GM23338 (cell line): ENCODE results near the gene NNMT. TPM values are rescaled to one million over a fixed set of nuclear protein-coding genes. Genes with fewer than 3 reads are reported as not detected.

ENCODE experiments used
- ATAC-seq: fragments of 200-7000 bp; cut with Tn5 transposase; 3 replicates; pipeline ENCODE4 v1.9.1; 2020
- DNase-seq: peaks from one replicate; pipeline ENCODE4 v3.0.0-alpha.2; 2015; ENCODE audit warnings: low spot score
- H2AFZ ChIP-seq: fragments of 200-600 bp; sonication (generic); 2 replicates; pipeline ENCODE4 v1.8.0; 2016; ENCODE audit warnings: antibody characterized with exemption, mild to moderate bottlenecking, moderate library complexity
- H3F3A ChIP-seq: fragments of 200-600 bp; sonication (generic); replicated peaks from 2 replicates; pipeline ENCODE4 v1.8.0; 2017; ENCODE audit warnings: antibody characterized with exemption, mixed run types, low read depth
- H3K27ac ChIP-seq: fragments of 200-600 bp; sonication (generic); 2 replicates; pipeline ENCODE4 v1.6.1; 2016; ENCODE audit warnings: low read depth
- H3K27me3 ChIP-seq: fragments of 200-600 bp; sonication (generic); 2 replicates; pipeline ENCODE4 v1.8.0; 2016; ENCODE audit warnings: mild to moderate bottlenecking, mixed run types, moderate library complexity; ENCODE audit not compliant: insufficient read depth
- H3K36me3 ChIP-seq: fragments of 200-600 bp; sonication (generic); 2 replicates; pipeline ENCODE4 v1.8.0; 2016; ENCODE audit warnings: mild to moderate bottlenecking; ENCODE audit not compliant: insufficient read depth
- H3K4me1 ChIP-seq: fragments of 200-600 bp; sonication (generic); 2 replicates; pipeline ENCODE4 v1.8.0; 2016; ENCODE audit warnings: mild to moderate bottlenecking, moderate library complexity; ENCODE audit not compliant: insufficient read depth
- H3K4me2 ChIP-seq: fragments of 200-600 bp; sonication (generic); 2 replicates; pipeline ENCODE4 v1.7.1; 2017; ENCODE audit warnings: mixed run types
- H3K4me3 ChIP-seq: fragments of 200-600 bp; sonication (generic); 2 replicates; pipeline ENCODE4 v1.6.1; 2016; ENCODE audit warnings: mixed run types
- H3K79me2 ChIP-seq: fragments of 200-600 bp; sonication (generic); replicated peaks from 2 replicates; pipeline ENCODE4 v1.8.0; 2017; ENCODE audit warnings: mild to moderate bottlenecking; ENCODE audit not compliant: insufficient read depth
- H3K9me2 ChIP-seq: fragments of 200-600 bp; sonication (generic); 2 replicates; pipeline ENCODE4 v1.8.0; 2017; ENCODE audit not compliant: insufficient read depth
- H4K20me1 ChIP-seq: fragments of 200-600 bp; sonication (generic); replicated peaks from 2 replicates; pipeline ENCODE4 v1.8.0; 2017; ENCODE audit warnings: mild to moderate bottlenecking; ENCODE audit not compliant: insufficient read depth
- H3K27ac Mint-ChIP-seq: 2 replicates; pipeline ENCODE4 v1.8.0; 2020; ENCODE audit warnings: inconsistent platforms, mild to moderate bottlenecking, moderate library complexity, mixed read lengths
- H3K27me3 Mint-ChIP-seq: 3 replicates; pipeline ENCODE4 v1.8.0; 2022; ENCODE audit warnings: low read depth, mild to moderate bottlenecking, moderate library complexity, mixed read lengths, inconsistent platforms; ENCODE audit not compliant: insufficient read depth, poor library complexity
- H3K36me3 Mint-ChIP-seq: 3 replicates; pipeline ENCODE4 v1.8.0; 2021; ENCODE audit warnings: low read depth, mild to moderate bottlenecking, inconsistent platforms, moderate library complexity, mixed read lengths
- H3K4me1 Mint-ChIP-seq: 3 replicates; pipeline ENCODE4 v1.8.0; 2020; ENCODE audit warnings: mild to moderate bottlenecking, inconsistent platforms, mixed read lengths
- H3K4me3 Mint-ChIP-seq: 3 replicates; pipeline ENCODE4 v1.8.0; 2021; ENCODE audit warnings: moderate library complexity, mild to moderate bottlenecking, inconsistent platforms, mixed read lengths
- H3K9me3 Mint-ChIP-seq: 3 replicates; pipeline ENCODE4 v1.8.0; 2020; ENCODE audit warnings: moderate library complexity, mild to moderate bottlenecking, inconsistent platforms, mixed read lengths
- CREB1 ChIP-seq: fragments of 250-450 bp; sonication (Bioruptor Pico); IDR thresholded peaks from 2 replicates; pipeline ENCODE4 v1.5.0; 2020; ENCODE audit warnings: low read depth, mild to moderate bottlenecking, moderate library complexity
- NANOG ChIP-seq: IDR thresholded peaks from 2 replicates; pipeline ENCODE4 v1.6.1; 2016; ENCODE audit warnings: antibody characterized with exemption, borderline replicate concordance
- POLR2AphosphoS5 ChIP-seq: IDR thresholded peaks from 2 replicates; pipeline ENCODE4 v1.6.1; 2016; ENCODE audit warnings: antibody characterized with exemption, low read depth
- STAT1 ChIP-seq: IDR thresholded peaks from one replicate; pipeline ENCODE4 v1.6.1; 2016; ENCODE audit warnings: antibody characterized with exemption; ENCODE audit not compliant: unreplicated experiment
- ZNF331 ChIP-seq: fragments of 250-450 bp; sonication (Bioruptor Pico); IDR thresholded peaks from 2 replicates; pipeline ENCODE4 v1.5.0; 2020; ENCODE audit warnings: low read depth, mild to moderate bottlenecking, moderate library complexity
- polyA plus RNA-seq: library from polyadenylated mRNA; unstranded; fragments of >200 nt; fragmentation: Nextera tagmentation; extraction: Ambion mirVana; gene quantifications from 2 replicates; pipeline ENCODE4 v1.2.1, GENCODE V29; 2016
- total RNA-seq: library from RNA; depleted of rRNA; stranded (reverse); fragments of >200 nt; shearing (Covaris generic); gene quantifications from 2 replicates; pipeline ENCODE4 v1.2.3, GENCODE V29; 2014
- TF ChIP-seq, protein P1 (sequence below): IDR thresholded peaks from 2 replicates; pipeline ENCODE4 v1.6.1; 2016; ENCODE audit warnings: antibody characterized with exemption
- TF ChIP-seq, protein P2 (sequence below): fragments of 250-450 bp; sonication (Bioruptor Pico); IDR thresholded peaks from 2 replicates; pipeline ENCODE4 v1.5.0; 2020; ENCODE audit warnings: mild to moderate bottlenecking, moderate library complexity

Gene NNMT
- total and polyA plus RNA-seq, 2 experiments from 2014 or later = 0.40 TPM; not detected in 1

DNA sequence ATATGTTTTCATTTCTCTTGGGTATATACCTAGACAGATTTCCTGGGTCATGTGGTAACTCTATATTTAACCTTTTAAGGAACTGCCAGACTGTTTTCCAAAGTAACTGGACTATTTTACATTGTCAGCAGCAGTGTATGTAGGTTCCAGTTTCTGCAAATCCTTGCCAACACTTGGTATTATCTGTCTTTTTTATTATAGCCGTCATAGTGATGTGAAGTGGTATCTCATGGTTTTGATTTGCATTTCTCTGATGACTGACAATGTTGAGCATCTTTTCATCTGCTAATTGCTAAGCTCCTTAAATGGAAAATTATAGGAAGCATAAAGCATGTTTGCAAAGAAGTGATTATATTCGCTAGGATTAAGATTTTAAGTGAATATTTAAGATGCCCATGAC, 13.9 kb downstream of the NNMT start:
- no peak for TF ChIP-seq ZNF331 (CRISPR knock-in tag)
- TF ChIP-seq STAT1 = no peak
- TF ChIP-seq, protein P1, sequence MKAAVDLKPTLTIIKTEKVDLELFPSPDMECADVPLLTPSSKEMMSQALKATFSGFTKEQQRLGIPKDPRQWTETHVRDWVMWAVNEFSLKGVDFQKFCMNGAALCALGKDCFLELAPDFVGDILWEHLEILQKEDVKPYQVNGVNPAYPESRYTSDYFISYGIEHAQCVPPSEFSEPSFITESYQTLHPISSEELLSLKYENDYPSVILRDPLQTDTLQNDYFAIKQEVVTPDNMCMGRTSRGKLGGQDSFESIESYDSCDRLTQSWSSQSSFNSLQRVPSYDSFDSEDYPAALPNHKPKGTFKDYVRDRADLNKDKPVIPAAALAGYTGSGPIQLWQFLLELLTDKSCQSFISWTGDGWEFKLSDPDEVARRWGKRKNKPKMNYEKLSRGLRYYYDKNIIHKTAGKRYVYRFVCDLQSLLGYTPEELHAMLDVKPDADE = no peak
- TF ChIP-seq, protein P2, sequence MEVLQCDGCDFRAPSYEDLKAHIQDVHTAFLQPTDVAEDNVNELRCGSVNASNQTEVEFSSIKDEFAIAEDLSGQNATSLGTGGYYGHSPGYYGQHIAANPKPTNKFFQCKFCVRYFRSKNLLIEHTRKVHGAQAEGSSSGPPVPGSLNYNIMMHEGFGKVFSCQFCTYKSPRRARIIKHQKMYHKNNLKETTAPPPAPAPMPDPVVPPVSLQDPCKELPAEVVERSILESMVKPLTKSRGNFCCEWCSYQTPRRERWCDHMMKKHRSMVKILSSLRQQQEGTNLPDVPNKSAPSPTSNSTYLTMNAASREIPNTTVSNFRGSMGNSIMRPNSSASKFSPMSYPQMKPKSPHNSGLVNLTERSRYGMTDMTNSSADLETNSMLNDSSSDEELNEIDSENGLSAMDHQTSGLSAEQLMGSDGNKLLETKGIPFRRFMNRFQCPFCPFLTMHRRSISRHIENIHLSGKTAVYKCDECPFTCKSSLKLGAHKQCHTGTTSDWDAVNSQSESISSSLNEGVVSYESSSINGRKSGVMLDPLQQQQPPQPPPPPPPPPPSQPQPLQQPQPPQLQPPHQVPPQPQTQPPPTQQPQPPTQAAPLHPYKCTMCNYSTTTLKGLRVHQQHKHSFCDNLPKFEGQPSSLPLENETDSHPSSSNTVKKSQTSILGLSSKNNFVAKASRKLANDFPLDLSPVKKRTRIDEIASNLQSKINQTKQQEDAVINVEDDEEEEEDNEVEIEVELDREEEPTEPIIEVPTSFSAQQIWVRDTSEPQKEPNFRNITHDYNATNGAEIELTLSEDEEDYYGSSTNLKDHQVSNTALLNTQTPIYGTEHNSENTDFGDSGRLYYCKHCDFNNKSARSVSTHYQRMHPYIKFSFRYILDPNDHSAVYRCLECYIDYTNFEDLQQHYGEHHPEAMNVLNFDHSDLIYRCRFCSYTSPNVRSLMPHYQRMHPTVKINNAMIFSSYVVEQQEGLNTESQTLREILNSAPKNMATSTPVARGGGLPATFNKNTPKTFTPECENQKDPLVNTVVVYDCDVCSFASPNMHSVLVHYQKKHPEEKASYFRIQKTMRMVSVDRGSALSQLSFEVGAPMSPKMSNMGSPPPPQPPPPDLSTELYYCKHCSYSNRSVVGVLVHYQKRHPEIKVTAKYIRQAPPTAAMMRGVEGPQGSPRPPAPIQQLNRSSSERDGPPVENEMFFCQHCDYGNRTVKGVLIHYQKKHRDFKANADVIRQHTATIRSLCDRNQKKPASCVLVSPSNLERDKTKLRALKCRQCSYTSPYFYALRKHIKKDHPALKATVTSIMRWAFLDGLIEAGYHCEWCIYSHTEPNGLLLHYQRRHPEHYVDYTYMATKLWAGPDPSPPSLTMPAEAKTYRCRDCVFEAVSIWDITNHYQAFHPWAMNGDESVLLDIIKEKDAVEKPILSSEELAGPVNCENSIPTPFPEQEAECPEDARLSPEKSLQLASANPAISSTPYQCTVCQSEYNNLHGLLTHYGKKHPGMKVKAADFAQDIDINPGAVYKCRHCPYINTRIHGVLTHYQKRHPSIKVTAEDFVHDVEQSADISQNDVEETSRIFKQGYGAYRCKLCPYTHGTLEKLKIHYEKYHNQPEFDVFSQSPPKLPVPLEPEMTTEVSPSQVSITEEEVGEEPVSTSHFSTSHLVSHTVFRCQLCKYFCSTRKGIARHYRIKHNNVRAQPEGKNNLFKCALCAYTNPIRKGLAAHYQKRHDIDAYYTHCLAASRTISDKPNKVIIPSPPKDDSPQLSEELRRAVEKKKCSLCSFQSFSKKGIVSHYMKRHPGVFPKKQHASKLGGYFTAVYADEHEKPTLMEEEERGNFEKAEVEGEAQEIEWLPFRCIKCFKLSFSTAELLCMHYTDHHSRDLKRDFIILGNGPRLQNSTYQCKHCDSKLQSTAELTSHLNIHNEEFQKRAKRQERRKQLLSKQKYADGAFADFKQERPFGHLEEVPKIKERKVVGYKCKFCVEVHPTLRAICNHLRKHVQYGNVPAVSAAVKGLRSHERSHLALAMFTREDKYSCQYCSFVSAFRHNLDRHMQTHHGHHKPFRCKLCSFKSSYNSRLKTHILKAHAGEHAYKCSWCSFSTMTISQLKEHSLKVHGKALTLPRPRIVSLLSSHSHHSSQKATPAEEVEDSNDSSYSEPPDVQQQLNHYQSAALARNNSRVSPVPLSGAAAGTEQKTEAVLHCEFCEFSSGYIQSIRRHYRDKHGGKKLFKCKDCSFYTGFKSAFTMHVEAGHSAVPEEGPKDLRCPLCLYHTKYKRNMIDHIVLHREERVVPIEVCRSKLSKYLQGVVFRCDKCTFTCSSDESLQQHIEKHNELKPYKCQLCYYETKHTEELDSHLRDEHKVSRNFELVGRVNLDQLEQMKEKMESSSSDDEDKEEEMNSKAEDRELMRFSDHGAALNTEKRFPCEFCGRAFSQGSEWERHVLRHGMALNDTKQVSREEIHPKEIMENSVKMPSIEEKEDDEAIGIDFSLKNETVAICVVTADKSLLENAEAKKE (CRISPR knock-in tag) = no peak
- TF ChIP-seq CREB1 (CRISPR knock-in tag) = no peak
- H3K36me3 ChIP-seq = no peaks in the 10 kb centered on the region
- Mint-ChIP-seq H3K27me3 (peaks cover 2% of the 10 kb centered on the region), H3K4me1 (no peaks in the 10 kb centered on the region), H3K36me3 (no peaks in the 10 kb centered on the region), H3K4me3 (no peak overlapping the region), H3K9me3 (peaks cover 3% of the 10 kb centered on the region; the same call in 2 of the 3 replicates), H3K27ac (no peak overlapping the region)
- H3K27me3 ChIP-seq = no peaks in the 10 kb centered on the region
- H3K9me2 ChIP-seq = peaks cover 6% of the 10 kb centered on the region; the same call in 1 of the 2 replicates
- ATAC-seq (no peak), DNase-seq (no peak)
- no peaks in the 10 kb centered on the region for H3F3A ChIP-seq
- H3K79me2 ChIP-seq = no peaks in the 10 kb centered on the region
- no peak overlapping the region for H3K27ac ChIP-seq
- H4K20me1 ChIP-seq = no peaks in the 10 kb centered on the region
- H3K4me1 ChIP-seq = peaks cover 3% of the 10 kb centered on the region
- H3K4me3 ChIP-seq = no peak overlapping the region
- H2AFZ ChIP-seq = no peak overlapping the region
- H3K4me2 ChIP-seq = no peak overlapping the region

DNA sequence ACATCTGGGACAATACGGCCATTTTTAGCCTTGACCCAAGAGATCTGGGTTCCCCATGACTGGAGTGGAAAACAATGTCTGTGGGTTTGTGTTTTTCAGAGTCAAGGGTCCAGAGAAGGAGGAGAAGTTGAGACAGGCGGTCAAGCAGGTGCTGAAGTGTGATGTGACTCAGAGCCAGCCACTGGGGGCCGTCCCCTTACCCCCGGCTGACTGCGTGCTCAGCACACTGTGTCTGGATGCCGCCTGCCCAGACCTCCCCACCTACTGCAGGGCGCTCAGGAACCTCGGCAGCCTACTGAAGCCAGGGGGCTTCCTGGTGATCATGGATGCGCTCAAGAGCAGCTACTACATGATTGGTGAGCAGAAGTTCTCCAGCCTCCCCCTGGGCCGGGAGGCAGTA, 15.7 kb downstream of the NNMT start:
- no peak overlapping the region; the same call in 1 of the 2 replicates for H2AFZ ChIP-seq
- peaks cover 19% of the 10 kb centered on the region for H3K4me1 ChIP-seq
- H3F3A ChIP-seq = no peaks in the 10 kb centered on the region
- H3K9me2 ChIP-seq = peaks cover 9% of the 10 kb centered on the region; the same call in 1 of the 2 replicates
- H3K27me3 ChIP-seq = no peaks in the 10 kb centered on the region
- H3K9me3 Mint-ChIP-seq = no peaks in the 10 kb centered on the region; the same call in 2 of the 3 replicates
- no peak overlapping the region for H3K4me2 ChIP-seq
- H3K4me3 ChIP-seq = no peak overlapping the region
- DNase-seq = no peak
- H3K36me3 ChIP-seq = no peaks in the 10 kb centered on the region
- H3K27ac ChIP-seq = no peak overlapping the region
- H3K27ac Mint-ChIP-seq = no peak overlapping the region
- H3K36me3 Mint-ChIP-seq = no peaks in the 10 kb centered on the region
- H3K79me2 ChIP-seq = no peaks in the 10 kb centered on the region
- no peak for ATAC-seq
- no peak overlapping the region for H3K4me3 Mint-ChIP-seq
- peaks cover 13% of the 10 kb centered on the region for H3K4me1 Mint-ChIP-seq
- H3K27me3 Mint-ChIP-seq = no peaks in the 10 kb centered on the region
- no peaks in the 10 kb centered on the region for H4K20me1 ChIP-seq
- TF ChIP-seq CREB1 (CRISPR knock-in tag) (no peak), NANOG (no peak), POLR2AphosphoS5 (no peak)
